K562 (cell line): ENCODE data around the gene C10orf105. TPM values are rescaled to one million over a fixed set of nuclear protein-coding genes. Genes with fewer than 3 reads are reported as not detected.

ENCODE experiments used
- ATAC-seq: fragments of 200-7000 bp; cut with Tn5 transposase; 3 replicates; pipeline ENCODE4 v1.9.1; 2020; ENCODE audit warnings: moderate library complexity
- BruUV-seq: library from RNA; stranded (reverse); fragments of 400-500 nt; replicated peaks from 2 replicates; lab custom pipeline; 2021; lab: Mats Ljungman, UMichigan
- CTCF ChIA-PET: fragments of 300-600 bp; formaldehyde crosslinking; extraction: SDS; loops from one replicate; lab custom pipeline; 2021; ENCODE audit warnings: low intra/inter-chr PET ratio; lab: Yijun Ruan, JAX
- POLR2A ChIA-PET: fragments of 300-600, 350-650 bp; sonication (Branson Sonifier 250); formaldehyde crosslinking; extraction: SDS; loops from one replicate; lab custom pipeline; 2021; ENCODE audit warnings: antibody characterized with exemption, inconsistent platforms; lab: Yijun Ruan, JAX
- DNase-seq, 4 experiments: peaks; one replicate each; pipeline versions ENCODE4 v3.0.0 to v3.0.0-alpha.2; 2011 to 2018; ENCODE audit warnings: low spot score in 3 of 4, mixed read lengths in 3 of 4; ENCODE audit errors: extremely low read depth in 1 of 4
- FAIRE-seq: peaks from 2 replicates; lab custom pipeline; 2011; peaks lifted over from hg19 to GRCh38; lab: Jason Lieb, UNC
- H2AFZ ChIP-seq: 2 replicates; pipeline ENCODE4 v1.6.0; 2011; ENCODE audit warnings: low read depth, low read length, control low read depth, inconsistent platforms
- H3K27ac ChIP-seq: fragments of 200-600 bp; 3 replicates; pipeline ENCODE4 v1.8.0; 2011; ENCODE audit warnings: low read depth, mild to moderate bottlenecking, control low read depth, inconsistent platforms, low read length, moderate library complexity, mixed read lengths; ENCODE audit errors: extremely low read depth
- H3K27me3 ChIP-seq, 2 experiments: fragments of 300-600 bp in 1 of 2; 2 replicates in 1 of 2; 3 replicates in 1 of 2; pipeline versions ENCODE4 v1.6.0 to v1.8.0; 2011; ENCODE audit warnings: inconsistent platforms in 2 of 2, low read length in 2 of 2, mild to moderate bottlenecking in 1 of 2, mixed read lengths in 1 of 2, moderate library complexity in 1 of 2; ENCODE audit not compliant: control insufficient read depth in 2 of 2, insufficient read depth in 2 of 2
- H3K36me3 ChIP-seq: fragments of 300-600 bp; 3 replicates; pipeline ENCODE4 v1.8.0; 2011; ENCODE audit warnings: mild to moderate bottlenecking, low read length, inconsistent platforms; ENCODE audit not compliant: control insufficient read depth, insufficient read depth
- H3K4me1 ChIP-seq, 2 experiments: fragments of 200-600 bp in 1 of 2; replicated peaks in 1 of 2; 2 replicates in 1 of 2; 3 replicates in 1 of 2; pipeline versions ENCODE4 v1.5.1 to v1.8.0; 2011; ENCODE audit warnings: inconsistent platforms in 2 of 2, low read length in 2 of 2, mild to moderate bottlenecking in 1 of 2, mixed read lengths in 1 of 2, moderate library complexity in 1 of 2; ENCODE audit not compliant: control insufficient read depth in 2 of 2, insufficient read depth in 2 of 2
- H3K4me2 ChIP-seq: 2 replicates; pipeline ENCODE4 v1.6.1; 2011; ENCODE audit warnings: low read length, control low read depth, inconsistent platforms, mixed read lengths; ENCODE audit not compliant: insufficient read depth
- H3K4me3 ChIP-seq: fragments of 200-600 bp; sonication (generic), shearing (Covaris generic); 2 replicates; pipeline ENCODE4 v1.5.1; 2016; ENCODE audit warnings: control low read depth, inconsistent platforms
- H3K79me2 ChIP-seq: fragments of 200-600 bp; 3 replicates; pipeline ENCODE4 v1.8.0; 2011; ENCODE audit warnings: low read length, inconsistent platforms; ENCODE audit not compliant: control insufficient read depth, insufficient read depth
- H3K9ac ChIP-seq, 2 experiments: 2 replicates each; pipeline versions ENCODE4 v1.6.0 to v1.6.1; 2011; ENCODE audit warnings: low read depth in 2 of 2, low read length in 2 of 2, control low read depth in 1 of 2, inconsistent platforms in 1 of 2, mild to moderate bottlenecking in 1 of 2, mixed read lengths in 1 of 2; ENCODE audit not compliant: insufficient read depth in 1 of 2
- H3K9me1 ChIP-seq: one replicate; pipeline ENCODE4 v1.6.0; 2011; ENCODE audit warnings: inconsistent platforms, mild to moderate bottlenecking, low read length, moderate library complexity; ENCODE audit not compliant: control insufficient read depth, insufficient read depth
- H3K9me3 ChIP-seq: replicated peaks from 2 replicates; pipeline ENCODE4 v1.5.1; 2011; ENCODE audit warnings: low read depth, low read length, inconsistent platforms; ENCODE audit not compliant: control insufficient read depth, insufficient read depth
- H4K20me1 ChIP-seq: replicated peaks from 2 replicates; pipeline ENCODE4 v1.6.1; 2011; ENCODE audit warnings: low read length, inconsistent platforms, mixed read lengths; ENCODE audit not compliant: control insufficient read depth, insufficient read depth
- ASH1L ChIP-seq: fragments of 450-650 bp; IDR thresholded peaks from 2 replicates; pipeline ENCODE4 v1.6.1; 2018; ENCODE audit warnings: borderline replicate concordance, mild to moderate bottlenecking, low read depth; ENCODE audit not compliant: partially characterized antibody
- BCOR ChIP-seq: fragments of 450-650 bp; IDR thresholded peaks from 2 replicates; pipeline ENCODE4 v1.6.1; 2016
- ETS2 ChIP-seq: IDR thresholded peaks from 2 replicates; pipeline ENCODE4 v1.6.1; 2016; ENCODE audit warnings: borderline replicate concordance, missing genetic modification characterization, mild to moderate bottlenecking, moderate library complexity, missing compliant biosample characterization; ENCODE audit not compliant: poor library complexity, severe bottlenecking
- KDM1A ChIP-seq, 2 experiments: fragments of 450-650 bp; IDR thresholded peaks; 2 replicates each; pipeline ENCODE4 v1.6.1; 2016; ENCODE audit warnings: mild to moderate bottlenecking in 2 of 2
- MXI1 ChIP-seq: IDR thresholded peaks from 2 replicates; pipeline ENCODE4 v1.6.1; 2011; ENCODE audit warnings: low read depth, mild to moderate bottlenecking, improper control_type of control experiment, low read length
- SMARCA5 ChIP-seq: fragments of 450-650 bp; IDR thresholded peaks from 2 replicates; pipeline ENCODE4 v1.6.1; 2016
- TEAD2 ChIP-seq: fragments of 450-650 bp; IDR thresholded peaks from 2 replicates; pipeline ENCODE4 v1.6.1; 2016; ENCODE audit warnings: missing genetic modification characterization, control low read depth, missing compliant biosample characterization
- TFAP4 ChIP-seq: sonication (generic); formaldehyde crosslinking; IDR thresholded peaks from 2 replicates; pipeline ENCODE4 v1.8.0; 2022; ENCODE audit warnings: missing genetic modification reagents, mild to moderate bottlenecking, moderate library complexity, borderline replicate concordance
- TRIM28 ChIP-seq: fragments of 450-650 bp; IDR thresholded peaks from 2 replicates; pipeline ENCODE4 v1.6.1; 2017
- XRCC4 ChIP-seq: IDR thresholded peaks from one replicate; pipeline ENCODE4 v1.6.1; 2011; ENCODE audit not compliant: insufficient read depth, insufficient read length; ENCODE audit errors: extremely low read depth
- ZFP36 ChIP-seq: fragments of 150-350 bp; IDR thresholded peaks from 2 replicates; pipeline ENCODE4 v1.6.1; 2018; ENCODE audit warnings: low read length, low read depth; ENCODE audit not compliant: partially characterized antibody
- ZNF146 ChIP-seq: IDR thresholded peaks from one replicate; pipeline ENCODE4 v1.6.1; 2018; ENCODE audit warnings: missing compliant biosample characterization; ENCODE audit not compliant: unreplicated experiment
- ZNF197 ChIP-seq: fragments of 200-800 bp; sonication (Bioruptor generic); IDR thresholded peaks from 2 replicates; pipeline ENCODE4 v1.6.1; 2016; ENCODE audit warnings: low read depth, missing genetic modification characterization, missing compliant biosample characterization
- ZNF316 ChIP-seq: fragments of 450-650 bp; IDR thresholded peaks from 2 replicates; pipeline ENCODE4 v1.6.1; 2016
- ZNF431 ChIP-seq: sonication (generic); formaldehyde crosslinking; IDR thresholded peaks from 2 replicates; pipeline ENCODE4 v1.8.0; 2022; ENCODE audit warnings: mild to moderate bottlenecking, missing genetic modification reagents
- ZNF584 ChIP-seq: fragments of 200-800 bp; sonication (Bioruptor generic); IDR thresholded peaks from 2 replicates; pipeline ENCODE4 v1.6.1; 2016; ENCODE audit warnings: low read depth, mild to moderate bottlenecking, missing genetic modification characterization, missing compliant biosample characterization
- WGBS: fragments of 100-300 bp; shearing (Covaris generic); methylation state at CpG from one replicate; pipeline ENCODE4 v1.1.6; 2016; ENCODE audit warnings: low coverage, mixed read lengths; ENCODE audit not compliant: insufficient coverage; ENCODE audit errors: missing lambda C conversion rate; 5-methylcytosine and 5-hydroxymethylcytosine counted together
- in situ Hi-C: fragments of 300-500 bp; cut with MboI; formaldehyde crosslinking; loops from 4 replicates; pipeline ENCODE4 v1.15.0; 2018; ENCODE audit warnings: inconsistent platforms, mixed read lengths
- intact Hi-C: fragments of 100-400 bp; cut with micrococcal nuclease; formaldehyde crosslinking; loops from 2 replicates; pipeline ENCODE4 v1.14.2; 2022
- polyA plus RNA-seq, 8 experiments: library from polyadenylated mRNA; depleted of rRNA in 4 of 8; stranded (reverse) in 5 of 8; unstranded in 3 of 8; fragments of >200 nt; fragmentation: Nextera tagmentation in 2 of 8; fragmentation: Illumina TruSeq in 1 of 8; extraction: Ambion mirVana in 2 of 8; extraction: Trizol in 1 of 8; gene quantifications; 2 replicates each; pipeline versions ENCODE4 v1.2.1 to v1.2.3, GENCODE V29; 2011 to 2014; ENCODE audit warnings: inconsistent platforms in 1 of 8, missing spikeins in 1 of 8
- total RNA-seq, 7 experiments: library from RNA; depleted of rRNA in 6 of 7; stranded (reverse); fragments of >200 nt in 6 of 7; fragmentation: Illumina TruSeq in 2 of 7; extraction: Trizol in 2 of 7; gene quantifications; 2 replicates each; pipeline versions ENCODE4 v1.2.1 to v1.2.3, GENCODE V29; 2011 to 2021; ENCODE audit warnings: low replicate concordance in 1 of 7
- TF ChIP-seq, protein P1 (sequence below): fragments of 450-650 bp; IDR thresholded peaks from 2 replicates; pipeline ENCODE4 v1.6.1; 2016
- TF ChIP-seq, protein P2 (sequence below), 2 experiments: IDR thresholded peaks in 1 of 2; conservative IDR thresholded peaks in 1 of 2; 2 replicates each; pipeline ENCODE4 v1.6.1; 2016; ENCODE audit warnings: low read depth in 2 of 2, mild to moderate bottlenecking in 1 of 2, missing compliant biosample characterization in 1 of 2, missing genetic modification characterization in 1 of 2, moderate library complexity in 1 of 2

C10orf105 gene
- total and polyA plus RNA-seq, 9 of the 15 experiments (the other 6 are each of a cell fraction or from before 2014, with no cell fraction given): 0.03 to 0.25 (median 0.04) TPM; not detected in 3

GRCh38 chr10:71700731-71701368, 18.7 kb downstream of the C10orf105 start:
- intact Hi-C loops: loop anchor here (10.0 kb wide), 1 partner anchor 194 kb away; no protein-coding TSS in a partner anchor
- Histone ChIP-seq H3K9me1 (no peaks in the 10 kb centered on the region), H3K9ac (peak overlapping the region in 1 of 2 experiments; percentile 78; a peak in 2 of 4 replicates), H3K9me3 (no peaks in the 10 kb centered on the region), H3K4me1 (peaks cover 13 to 43% of the 10 kb centered on the region in 2 experiments), H4K20me1 (no peaks in the 10 kb centered on the region), H3K27ac (no peak overlapping the region), H3K27me3 (no peaks in the 10 kb centered on the region), H3K36me3 (no peaks in the 10 kb centered on the region), H3K4me3 (no peak overlapping the region), H2AFZ (no peak overlapping the region), H3K4me2 (no peak overlapping the region), H3K79me2 (no peaks in the 10 kb centered on the region)
- FAIRE-seq: no peak
- POLR2A ChIA-PET: interaction anchor here (0.6 to 1.2 kb wide), 4 partner anchors 11 to 234 kb away, joined by 3 read pairs; no protein-coding TSS in a partner anchor
- no peak for ATAC-seq
- DNase-seq: no peak
- no TSS peak for BruUV-seq
- CTCF ChIA-PET: no interaction called here
- in situ Hi-C loops: loop anchor here (5.0 to 10.0 kb wide), 2 partner anchors 316 to 389 kb away; no protein-coding TSS in a partner anchor
- WGBS: 35% methylated on average over 11 of the region's 11 CpGs
- TF ChIP-seq KDM1A (IDR thresholded peaks at IDR 0.05): peak; percentile 38 to 69; a peak in 3 of 4 replicates
- no peak for TF ChIP-seq ZNF197
- TF ChIP-seq ASH1L: no peak
- TF ChIP-seq ZNF146: no peak
- TF ChIP-seq, protein P1, sequence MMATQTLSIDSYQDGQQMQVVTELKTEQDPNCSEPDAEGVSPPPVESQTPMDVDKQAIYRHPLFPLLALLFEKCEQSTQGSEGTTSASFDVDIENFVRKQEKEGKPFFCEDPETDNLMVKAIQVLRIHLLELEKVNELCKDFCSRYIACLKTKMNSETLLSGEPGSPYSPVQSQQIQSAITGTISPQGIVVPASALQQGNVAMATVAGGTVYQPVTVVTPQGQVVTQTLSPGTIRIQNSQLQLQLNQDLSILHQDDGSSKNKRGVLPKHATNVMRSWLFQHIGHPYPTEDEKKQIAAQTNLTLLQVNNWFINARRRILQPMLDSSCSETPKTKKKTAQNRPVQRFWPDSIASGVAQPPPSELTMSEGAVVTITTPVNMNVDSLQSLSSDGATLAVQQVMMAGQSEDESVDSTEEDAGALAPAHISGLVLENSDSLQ: 0 out of 2 replicates have a peak, but pooled peaks have one; percentile 30
- TF ChIP-seq XRCC4: no peak
- TF ChIP-seq ZNF584 (CRISPR knock-in tag): no peak
- TF ChIP-seq, protein P2, sequence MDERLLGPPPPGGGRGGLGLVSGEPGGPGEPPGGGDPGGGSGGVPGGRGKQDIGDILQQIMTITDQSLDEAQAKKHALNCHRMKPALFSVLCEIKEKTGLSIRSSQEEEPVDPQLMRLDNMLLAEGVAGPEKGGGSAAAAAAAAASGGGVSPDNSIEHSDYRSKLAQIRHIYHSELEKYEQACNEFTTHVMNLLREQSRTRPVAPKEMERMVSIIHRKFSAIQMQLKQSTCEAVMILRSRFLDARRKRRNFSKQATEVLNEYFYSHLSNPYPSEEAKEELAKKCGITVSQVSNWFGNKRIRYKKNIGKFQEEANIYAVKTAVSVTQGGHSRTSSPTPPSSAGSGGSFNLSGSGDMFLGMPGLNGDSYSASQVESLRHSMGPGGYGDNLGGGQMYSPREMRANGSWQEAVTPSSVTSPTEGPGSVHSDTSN (CRISPR knock-in tag; IDR thresholded peaks at IDR 0.05; ENCODE audit: low read depth): no peak
- TF ChIP-seq, protein P2 (tag; conservative IDR thresholded peaks at IDR 0.05; ENCODE audit: low read depth): peak; percentile 88
- TF ChIP-seq TEAD2: no peak
- TF ChIP-seq BCOR: peak; percentile 89
- peak; percentile 66; the same call in 1 of the 2 replicates for TF ChIP-seq SMARCA5
- 0 out of 2 replicates have a peak, but pooled peaks have one; percentile 10 for TF ChIP-seq ZNF316
- no peak for TF ChIP-seq TRIM28
- 0 out of 2 replicates have a peak, but pooled peaks have one; percentile 19 for TF ChIP-seq TFAP4 (CRISPR knock-in tag)
- no peak for TF ChIP-seq MXI1
- TF ChIP-seq ZFP36: peak; percentile 83
- TF ChIP-seq ETS2: no peak
- no peak for TF ChIP-seq ZNF431 (CRISPR knock-in tag)
